K562 (cell line): ENCODE measurements around the gene FKBP7. TPM values are rescaled to one million over a fixed set of nuclear protein-coding genes. Genes with fewer than 3 reads are reported as not detected.
A peak's percentile ranks its signal among the peaks of the same experiment; 100 is the strongest.

Experiments used
- ESRRB ChIP-seq: fragments of 250-450 bp; sonication (Bioruptor Pico); IDR thresholded peaks from 2 replicates; pipeline ENCODE4 v1.5.0; 2020; ENCODE audit warnings: mild to moderate bottlenecking, moderate library complexity, borderline replicate concordance
- EWSR1 ChIP-seq: fragments of 450-650 bp; IDR thresholded peaks from 2 replicates; pipeline ENCODE4 v1.6.1; 2018; ENCODE audit warnings: borderline replicate concordance, mild to moderate bottlenecking, low read depth, moderate library complexity; ENCODE audit not compliant: partially characterized antibody
- MBD1 ChIP-seq: fragments of 250-450 bp; sonication (Bioruptor Pico); IDR thresholded peaks from 2 replicates; pipeline ENCODE4 v1.8.0; 2022; ENCODE audit warnings: inconsistent platforms
- MCM3 ChIP-seq: fragments of 450-650 bp; IDR thresholded peaks from 2 replicates; pipeline ENCODE4 v1.6.1; 2016
- RBFOX2 ChIP-seq: fragments of 200-400 bp; formaldehyde crosslinking; IDR thresholded peaks from 2 replicates; pipeline ENCODE4 v1.6.1; 2017; ENCODE audit warnings: low read depth, mild to moderate bottlenecking, low read length, moderate library complexity
- SETDB1 ChIP-seq: IDR thresholded peaks from one replicate; pipeline ENCODE4 v1.6.1; 2012; ENCODE audit warnings: low read length, control low read depth, inconsistent platforms
- SMARCC2 ChIP-seq: fragments of 450-650 bp; IDR thresholded peaks from 2 replicates; pipeline ENCODE4 v1.6.1; 2017; ENCODE audit warnings: antibody characterized with exemption, moderate library complexity, mild to moderate bottlenecking, low read depth
- SRSF7 ChIP-seq: fragments of 200-400 bp; formaldehyde crosslinking; optimal IDR thresholded peaks from 2 replicates; pipeline ENCODE3; 2017; ENCODE audit warnings: mild to moderate bottlenecking, low read depth, low read length
- WHSC1 ChIP-seq: IDR thresholded peaks from one replicate; pipeline ENCODE4 v1.6.1; 2012; ENCODE audit warnings: low read length, control low read depth, inconsistent platforms
- XRCC5 ChIP-seq: fragments of 200-400 bp; formaldehyde crosslinking; IDR thresholded peaks from 2 replicates; pipeline ENCODE4 v1.6.1; 2017; ENCODE audit warnings: low read depth, mild to moderate bottlenecking, low read length
- ZC3H11A ChIP-seq: IDR thresholded peaks from 2 replicates; pipeline ENCODE4 v1.6.1; 2012; ENCODE audit warnings: low read depth, low read length, improper control_type of control experiment
- ZNF318 ChIP-seq, 2 experiments: fragments of 450-650 bp; IDR thresholded peaks; 2 replicates each; pipeline ENCODE4 v1.6.1; 2016; ENCODE audit warnings: mild to moderate bottlenecking in 2 of 2, borderline replicate concordance in 1 of 2, low read depth in 1 of 2, moderate library complexity in 1 of 2
- ZNF551 ChIP-seq: fragments of 250-450 bp; sonication (Bioruptor Pico); IDR thresholded peaks from 2 replicates; pipeline ENCODE4 v1.5.0; 2021; ENCODE audit warnings: mild to moderate bottlenecking, moderate library complexity
- polyA plus RNA-seq, 8 experiments: library from polyadenylated mRNA; depleted of rRNA in 4 of 8; stranded (reverse) in 5 of 8; unstranded in 3 of 8; fragments of >200 nt; fragmentation: Nextera tagmentation in 2 of 8; fragmentation: Illumina TruSeq in 1 of 8; extraction: Ambion mirVana in 2 of 8; extraction: Trizol in 1 of 8; gene quantifications; 2 replicates each; pipeline versions ENCODE4 v1.2.1 to v1.2.3, GENCODE V29; 2011 to 2014; ENCODE audit warnings: inconsistent platforms in 1 of 8, missing spikeins in 1 of 8
- total RNA-seq, 7 experiments: library from RNA; depleted of rRNA in 6 of 7; stranded (reverse); fragments of >200 nt in 6 of 7; fragmentation: Illumina TruSeq in 2 of 7; extraction: Trizol in 2 of 7; gene quantifications; 2 replicates each; pipeline versions ENCODE4 v1.2.1 to v1.2.3, GENCODE V29; 2011 to 2021; ENCODE audit warnings: low replicate concordance in 1 of 7
- TF ChIP-seq, protein P1 (sequence below): fragments of 250-450 bp; sonication (Bioruptor Pico); IDR thresholded peaks from 2 replicates; pipeline ENCODE4 v1.8.0; 2021; ENCODE audit warnings: mild to moderate bottlenecking, moderate library complexity
- TF ChIP-seq, protein P2 (sequence below): fragments of 250-450 bp; sonication (Bioruptor Pico); IDR thresholded peaks from 2 replicates; pipeline ENCODE4 v1.5.1; 2021; ENCODE audit warnings: mild to moderate bottlenecking

Gene FKBP7
- total and polyA plus RNA-seq, 9 of the 15 experiments (the other 6 are each of a cell fraction or from before 2014, with no cell fraction given) = 6.1 to 23.2 (median 19.0) TPM

DNA sequence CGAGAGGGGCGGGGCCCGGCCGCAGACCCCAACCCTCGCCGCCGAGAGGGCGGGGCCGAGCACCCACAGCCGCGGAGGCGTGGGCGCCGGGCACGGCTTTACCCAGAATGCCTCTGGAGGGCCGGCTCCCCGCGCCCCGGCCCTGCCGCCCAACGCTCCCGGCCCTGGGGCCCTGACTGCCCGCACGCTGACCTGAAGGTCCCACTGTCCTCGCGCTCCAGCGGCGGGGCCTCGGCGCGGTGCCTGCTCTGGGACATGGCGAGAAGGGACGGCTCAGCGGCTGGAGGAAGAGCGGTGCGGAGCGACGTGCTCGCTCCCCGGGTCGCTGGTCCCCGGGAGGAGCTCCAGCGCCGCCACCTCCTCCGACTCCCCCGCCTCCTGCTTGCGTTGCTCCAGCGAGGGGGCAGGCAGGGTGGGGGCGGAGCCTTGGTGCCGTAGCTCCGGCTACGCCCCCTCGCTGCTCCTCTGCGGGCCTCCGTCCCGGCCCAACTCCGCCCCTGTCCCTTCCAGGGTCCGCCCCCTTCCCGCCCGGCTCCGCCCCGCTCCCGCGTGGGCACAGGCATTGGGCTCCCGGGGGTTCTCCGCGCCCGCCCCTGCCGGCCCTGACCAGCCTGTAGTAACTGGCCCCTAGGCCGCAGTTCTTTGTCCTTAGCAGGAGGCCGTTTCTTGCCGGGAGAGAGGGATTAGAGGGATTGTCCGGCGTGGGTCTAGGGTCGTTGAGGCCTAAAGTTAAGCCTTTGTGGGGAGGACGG lies 27.4 kb downstream of the FKBP7 start, which contains the start of the genes PJVK and PRKRA (continued):
- TF ChIP-seq, protein P1, sequence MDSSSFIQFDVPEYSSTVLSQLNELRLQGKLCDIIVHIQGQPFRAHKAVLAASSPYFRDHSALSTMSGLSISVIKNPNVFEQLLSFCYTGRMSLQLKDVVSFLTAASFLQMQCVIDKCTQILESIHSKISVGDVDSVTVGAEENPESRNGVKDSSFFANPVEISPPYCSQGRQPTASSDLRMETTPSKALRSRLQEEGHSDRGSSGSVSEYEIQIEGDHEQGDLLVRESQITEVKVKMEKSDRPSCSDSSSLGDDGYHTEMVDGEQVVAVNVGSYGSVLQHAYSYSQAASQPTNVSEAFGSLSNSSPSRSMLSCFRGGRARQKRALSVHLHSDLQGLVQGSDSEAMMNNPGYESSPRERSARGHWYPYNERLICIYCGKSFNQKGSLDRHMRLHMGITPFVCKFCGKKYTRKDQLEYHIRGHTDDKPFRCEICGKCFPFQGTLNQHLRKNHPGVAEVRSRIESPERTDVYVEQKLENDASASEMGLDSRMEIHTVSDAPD (CRISPR knock-in tag) = no peak
- no peak for TF ChIP-seq SETDB1
- TF ChIP-seq XRCC5 = peak; percentile 62; the same call in 1 of the 2 replicates
- TF ChIP-seq ZNF318 (IDR thresholded peaks at IDR 0.05; ENCODE audit: borderline replicate concordance in 1 of 2, low read depth in 1 of 2) = no peak
- TF ChIP-seq ZC3H11A = 0 out of 2 replicates have a peak, but pooled peaks have one; percentile 22
- TF ChIP-seq WHSC1 = no peak
- no peak for TF ChIP-seq MCM3
- TF ChIP-seq SMARCC2 = no peak
- no peak for TF ChIP-seq EWSR1
- no peak for TF ChIP-seq MBD1
- TF ChIP-seq, protein P2, sequence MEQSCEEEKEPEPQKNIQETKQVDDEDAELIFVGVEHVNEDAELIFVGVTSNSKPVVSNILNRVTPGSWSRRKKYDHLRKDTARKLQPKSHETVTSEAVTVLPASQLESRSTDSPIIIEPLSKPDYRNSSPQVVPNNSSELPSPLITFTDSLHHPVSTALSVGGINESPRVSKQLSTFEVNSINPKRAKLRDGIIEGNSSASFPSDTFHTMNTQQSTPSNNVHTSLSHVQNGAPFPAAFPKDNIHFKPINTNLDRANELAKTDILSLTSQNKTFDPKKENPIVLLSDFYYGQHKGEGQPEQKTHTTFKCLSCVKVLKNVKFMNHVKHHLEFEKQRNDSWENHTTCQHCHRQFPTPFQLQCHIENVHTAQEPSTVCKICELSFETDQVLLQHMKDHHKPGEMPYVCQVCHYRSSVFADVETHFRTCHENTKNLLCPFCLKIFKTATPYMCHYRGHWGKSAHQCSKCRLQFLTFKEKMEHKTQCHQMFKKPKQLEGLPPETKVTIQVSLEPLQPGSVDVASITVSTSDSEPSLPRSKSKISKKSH = no peak
- no peak for TF ChIP-seq SRSF7
- TF ChIP-seq ESRRB (CRISPR knock-in tag) = no peak
- no peak for TF ChIP-seq ZNF551
- peak; percentile 94 for TF ChIP-seq RBFOX2
